DND-41 (cell line): ENCODE measurements around the gene GREM2.

ENCODE experiments used
- ATAC-seq: fragments of 200-7000 bp; cut with Tn5 transposase; 3 replicates; pipeline ENCODE4 v1.9.1; 2021; ENCODE audit warnings: low read depth; ENCODE audit not compliant: insufficient read depth
- DNase-seq: peaks from one replicate; pipeline ENCODE4 v3.0.0-alpha.2; 2020
- H2AFZ ChIP-seq: 2 replicates; pipeline ENCODE4 v1.6.0; 2012; ENCODE audit warnings: low read depth, low read length
- H3K27ac ChIP-seq: 2 replicates; pipeline ENCODE4 v1.5.1; 2012; ENCODE audit warnings: low read length, inconsistent platforms
- H3K27me3 ChIP-seq: fragments of 200-600 bp; sonication (generic); 2 replicates; pipeline ENCODE4 v1.6.0; 2012; ENCODE audit warnings: low read length, mild to moderate bottlenecking, inconsistent platforms; ENCODE audit not compliant: insufficient read depth, poor library complexity
- H3K36me3 ChIP-seq: 2 replicates; pipeline ENCODE4 v1.5.1; 2012; ENCODE audit warnings: low read length, inconsistent platforms; ENCODE audit not compliant: insufficient read depth
- H3K4me1 ChIP-seq: 2 replicates; pipeline ENCODE4 v1.5.1; 2012; ENCODE audit warnings: mild to moderate bottlenecking, low read length; ENCODE audit not compliant: insufficient read depth
- H3K4me2 ChIP-seq: 2 replicates; pipeline ENCODE4 v1.6.0; 2012; ENCODE audit warnings: mild to moderate bottlenecking, moderate library complexity, low read length, inconsistent platforms; ENCODE audit not compliant: insufficient read depth
- H3K4me3 ChIP-seq, 2 experiments: fragments of 200-600 bp in 1 of 2; shearing (Covaris generic) in 1 of 2; 2 replicates each; pipeline ENCODE4 v1.5.1; 2012 to 2016; ENCODE audit warnings: inconsistent platforms in 2 of 2, low read length in 2 of 2, mild to moderate bottlenecking in 2 of 2, low read depth in 1 of 2, moderate library complexity in 1 of 2
- H3K79me2 ChIP-seq: 2 replicates; pipeline ENCODE4 v1.6.0; 2012; ENCODE audit warnings: low read length, inconsistent platforms; ENCODE audit not compliant: insufficient read depth
- H3K9ac ChIP-seq: 2 replicates; pipeline ENCODE4 v1.6.0; 2012; ENCODE audit warnings: low read depth, mild to moderate bottlenecking, inconsistent platforms, low read length, moderate library complexity
- H3K9me3 ChIP-seq: 2 replicates; pipeline ENCODE4 v1.5.1; 2012; ENCODE audit warnings: low read length, moderate library complexity, mild to moderate bottlenecking, inconsistent platforms; ENCODE audit not compliant: insufficient read depth, severe bottlenecking
- H4K20me1 ChIP-seq: 2 replicates; pipeline ENCODE4 v1.6.0; 2012; ENCODE audit warnings: low read length; ENCODE audit not compliant: insufficient read depth
- EZH2 ChIP-seq: IDR thresholded peaks from 3 replicates; pipeline ENCODE4 v1.6.1; 2012; ENCODE audit warnings: borderline replicate concordance, low read depth, mild to moderate bottlenecking, moderate library complexity, low read length, inconsistent platforms; ENCODE audit not compliant: severe bottlenecking
- TF ChIP-seq, protein P1 (sequence below): IDR thresholded peaks from 2 replicates; pipeline ENCODE4 v1.5.1; 2012; ENCODE audit warnings: borderline replicate concordance, low read length, moderate library complexity, mild to moderate bottlenecking; ENCODE audit not compliant: poor library complexity, severe bottlenecking; ENCODE audit errors: extremely low read depth

The GREM2 gene

GRCh38 chr1:240635466-240636256 is 23.7 kb upstream of the GREM2 start:
- no peaks in the 10 kb centered on the region for H3K36me3 ChIP-seq
- H3K4me1 ChIP-seq = no peaks in the 10 kb centered on the region
- no peaks in the 10 kb centered on the region for H3K27me3 ChIP-seq
- no peaks in the 10 kb centered on the region for H3K9me3 ChIP-seq
- no peak overlapping the region for H3K27ac ChIP-seq
- DNase-seq = no peak
- no peaks in the 10 kb centered on the region for H3K79me2 ChIP-seq
- TF ChIP-seq, protein P1, sequence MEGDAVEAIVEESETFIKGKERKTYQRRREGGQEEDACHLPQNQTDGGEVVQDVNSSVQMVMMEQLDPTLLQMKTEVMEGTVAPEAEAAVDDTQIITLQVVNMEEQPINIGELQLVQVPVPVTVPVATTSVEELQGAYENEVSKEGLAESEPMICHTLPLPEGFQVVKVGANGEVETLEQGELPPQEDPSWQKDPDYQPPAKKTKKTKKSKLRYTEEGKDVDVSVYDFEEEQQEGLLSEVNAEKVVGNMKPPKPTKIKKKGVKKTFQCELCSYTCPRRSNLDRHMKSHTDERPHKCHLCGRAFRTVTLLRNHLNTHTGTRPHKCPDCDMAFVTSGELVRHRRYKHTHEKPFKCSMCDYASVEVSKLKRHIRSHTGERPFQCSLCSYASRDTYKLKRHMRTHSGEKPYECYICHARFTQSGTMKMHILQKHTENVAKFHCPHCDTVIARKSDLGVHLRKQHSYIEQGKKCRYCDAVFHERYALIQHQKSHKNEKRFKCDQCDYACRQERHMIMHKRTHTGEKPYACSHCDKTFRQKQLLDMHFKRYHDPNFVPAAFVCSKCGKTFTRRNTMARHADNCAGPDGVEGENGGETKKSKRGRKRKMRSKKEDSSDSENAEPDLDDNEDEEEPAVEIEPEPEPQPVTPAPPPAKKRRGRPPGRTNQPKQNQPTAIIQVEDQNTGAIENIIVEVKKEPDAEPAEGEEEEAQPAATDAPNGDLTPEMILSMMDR = no peak
- no peak for TF ChIP-seq EZH2
- no peak overlapping the region for H2AFZ ChIP-seq
- H3K4me2 ChIP-seq = no peak overlapping the region
- no peak overlapping the region for H3K9ac ChIP-seq
- ATAC-seq = no peak
- H4K20me1 ChIP-seq = no peaks in the 10 kb centered on the region
- H3K4me3 ChIP-seq = no peak overlapping the region

- no peak overlapping the region for H2AFZ ChIP-seq
- no peaks in the 10 kb centered on the region for H3K27me3 ChIP-seq
- no peak overlapping the region for H3K27ac ChIP-seq
- DNase-seq (no peak), ATAC-seq (no peak)
- H3K4me1 ChIP-seq = no peaks in the 10 kb centered on the region
- H3K79me2 ChIP-seq = no peaks in the 10 kb centered on the region
- TF ChIP-seq, protein P1 = no peak
- no peak for TF ChIP-seq EZH2
- H3K4me3 ChIP-seq = no peak overlapping the region
- no peaks in the 10 kb centered on the region for H4K20me1 ChIP-seq
- H3K9me3 ChIP-seq = no peaks in the 10 kb centered on the region
- H3K4me2 ChIP-seq = no peak overlapping the region
- H3K36me3 ChIP-seq = no peaks in the 10 kb centered on the region
- no peak overlapping the region for H3K9ac ChIP-seq
Measured at GRCh38 chr1:240630409-240630808, 18.5 kb upstream of the GREM2 start.

DNA sequence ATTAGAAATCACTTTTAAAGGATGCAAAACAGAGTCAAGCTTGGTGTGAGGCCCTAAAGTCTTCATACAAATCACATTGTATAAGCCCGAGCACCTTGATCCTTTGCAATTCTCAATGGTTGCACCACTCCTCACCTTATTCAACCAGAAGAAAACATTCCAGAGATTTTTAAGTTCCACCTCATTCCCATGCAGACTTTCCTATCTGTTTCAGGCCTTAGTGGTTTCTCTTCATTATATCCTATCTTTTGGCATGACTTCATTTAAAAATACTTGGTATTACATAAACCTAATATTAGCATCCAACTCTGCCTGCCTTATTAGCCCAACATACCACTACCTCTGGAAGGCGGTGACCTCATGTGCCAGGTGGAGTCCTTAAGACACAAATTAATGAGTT is 9.3 kb upstream of the GREM2 start:
- Histone ChIP-seq H2AFZ (no peak overlapping the region), H3K27ac (no peak overlapping the region), H3K27me3 (no peaks in the 10 kb centered on the region), H4K20me1 (no peaks in the 10 kb centered on the region), H3K4me3 (no peak overlapping the region), H3K79me2 (no peaks in the 10 kb centered on the region), H3K4me2 (no peak overlapping the region), H3K4me1 (peaks cover 10% of the 10 kb centered on the region), H3K9me3 (no peaks in the 10 kb centered on the region), H3K36me3 (no peaks in the 10 kb centered on the region), H3K9ac (no peak overlapping the region)
- DNase-seq = no peak
- no peak for ATAC-seq
- TF ChIP-seq, protein P1 = no peak
- no peak for TF ChIP-seq EZH2
